Measurements from ENCODE around the gene FAM169A. TPM values are rescaled to one million over a fixed set of nuclear protein-coding genes. Genes with fewer than 3 reads are reported as not detected.

Gene FAM169A
- total RNA-seq, 1 experiment from 2014 or later: 11.2 TPM

DNA sequence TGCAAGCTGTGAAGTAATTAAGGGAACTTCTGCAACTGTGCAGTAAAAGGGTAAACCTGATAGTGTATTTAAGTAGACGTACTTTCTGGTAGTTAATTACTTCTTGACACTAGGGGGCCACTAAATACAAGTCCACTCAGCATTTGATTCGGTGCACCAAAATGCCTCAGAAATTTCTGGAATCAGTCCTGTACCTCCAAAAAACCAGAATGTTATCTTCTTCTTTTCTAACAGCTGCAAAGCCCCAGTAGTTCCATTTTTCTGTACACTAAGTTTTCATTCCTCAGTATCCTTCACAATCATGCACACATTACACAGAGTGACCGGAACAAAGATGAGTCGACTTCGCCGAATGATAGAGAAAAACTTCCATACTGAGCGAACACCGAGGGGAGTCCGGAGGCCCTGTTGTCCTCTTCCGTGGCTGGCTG lies 99.8 kb downstream of the FAM169A start:
- H2AFZ ChIP-seq (ENCODE audit: low read length): peak overlapping the region; percentile 94
- H3K4me2 ChIP-seq (ENCODE audit: low read length): peak overlapping the region; percentile 89
- no peaks in the 10 kb centered on the region for H3K27me3 ChIP-seq (ENCODE audit: low read length)
- DNase-seq (peak; percentile 34), ATAC-seq (peak; percentile 45)
- ChIA-PET CTCF (interaction anchor here (0.6 kb wide), 1 partner anchor 130 kb away, joined by 3 read pairs; no protein-coding TSS in a partner anchor), POLR2A (ENCODE audit: unreplicated experiment) (no interaction called here)
- TF ChIP-seq, protein P1, sequence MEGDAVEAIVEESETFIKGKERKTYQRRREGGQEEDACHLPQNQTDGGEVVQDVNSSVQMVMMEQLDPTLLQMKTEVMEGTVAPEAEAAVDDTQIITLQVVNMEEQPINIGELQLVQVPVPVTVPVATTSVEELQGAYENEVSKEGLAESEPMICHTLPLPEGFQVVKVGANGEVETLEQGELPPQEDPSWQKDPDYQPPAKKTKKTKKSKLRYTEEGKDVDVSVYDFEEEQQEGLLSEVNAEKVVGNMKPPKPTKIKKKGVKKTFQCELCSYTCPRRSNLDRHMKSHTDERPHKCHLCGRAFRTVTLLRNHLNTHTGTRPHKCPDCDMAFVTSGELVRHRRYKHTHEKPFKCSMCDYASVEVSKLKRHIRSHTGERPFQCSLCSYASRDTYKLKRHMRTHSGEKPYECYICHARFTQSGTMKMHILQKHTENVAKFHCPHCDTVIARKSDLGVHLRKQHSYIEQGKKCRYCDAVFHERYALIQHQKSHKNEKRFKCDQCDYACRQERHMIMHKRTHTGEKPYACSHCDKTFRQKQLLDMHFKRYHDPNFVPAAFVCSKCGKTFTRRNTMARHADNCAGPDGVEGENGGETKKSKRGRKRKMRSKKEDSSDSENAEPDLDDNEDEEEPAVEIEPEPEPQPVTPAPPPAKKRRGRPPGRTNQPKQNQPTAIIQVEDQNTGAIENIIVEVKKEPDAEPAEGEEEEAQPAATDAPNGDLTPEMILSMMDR (conservative IDR thresholded peaks at IDR 0.05; ENCODE audit: low read depth, low read length): peak; percentile 56
- TF ChIP-seq EZH2phosphoT487 (IDR thresholded peaks at IDR 0.05; ENCODE audit: borderline replicate concordance, low read length): no peak
- H4K20me1 ChIP-seq (ENCODE audit: low read length): peaks cover 3% of the 10 kb centered on the region; the same call in 1 of the 2 replicates
- TSS peak; percentile 75 for BruUV-seq (replicated peaks)
- peak overlapping the region; percentile 27 for H3K27ac ChIP-seq (ENCODE audit: low read length)
- no peaks in the 10 kb centered on the region for H3K9me3 ChIP-seq (ENCODE audit: low read length)
- H3K4me1 ChIP-seq (ENCODE audit: insufficient read depth, low read length): peaks cover 44% of the 10 kb centered on the region
- H3K79me2 ChIP-seq (ENCODE audit: low read length): peaks cover 60% of the 10 kb centered on the region
- H3K9me2 ChIP-seq (replicated peaks; ENCODE audit: low read length): no peaks in the 10 kb centered on the region
- peak overlapping the region; percentile 93 for H3K9ac ChIP-seq (ENCODE audit: low read length)
- intact Hi-C loops (cut with micrococcal nuclease): loop anchor here (2.0 to 5.0 kb wide), 2 partner anchors 136 to 152 kb away; no protein-coding TSS in a partner anchor
- H3K4me3 ChIP-seq (ENCODE audit: low read length): peak overlapping the region; percentile 97
- H3F3A ChIP-seq (ENCODE audit: low read length, unreplicated experiment): peaks cover 8% of the 10 kb centered on the region
- H3K36me3 ChIP-seq (ENCODE audit: low read depth, low read length): peaks cover 5% of the 10 kb centered on the region; the same call in 1 of the 2 replicates

DNA sequence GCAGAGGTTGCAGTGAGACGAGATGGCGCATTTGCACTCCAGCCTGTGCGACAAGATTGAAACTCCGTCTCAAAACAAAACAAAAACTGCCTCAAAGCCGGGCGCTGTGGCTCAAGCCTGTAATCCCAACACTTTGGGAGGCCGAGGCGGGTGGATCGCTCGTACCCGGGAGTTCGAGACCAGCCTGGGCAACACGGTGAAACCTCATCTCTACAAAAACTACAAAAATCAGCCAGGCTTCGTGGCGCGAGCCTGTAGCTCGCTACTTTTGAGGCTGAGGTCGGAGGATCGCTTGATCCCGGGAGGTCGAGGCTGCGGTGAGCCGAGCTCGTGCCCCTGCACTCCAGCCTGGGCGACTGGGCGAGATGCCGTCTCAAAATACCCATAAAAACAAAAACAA lies 100.3 kb downstream of the FAM169A start:
- no peak for ATAC-seq
- Histone ChIP-seq H2AFZ (ENCODE audit: low read length) (peak overlapping the region; percentile 94), H3K9ac (ENCODE audit: low read length) (peak overlapping the region; percentile 93), H3K9me2 (replicated peaks; ENCODE audit: low read length) (no peaks in the 10 kb centered on the region), H3K4me2 (ENCODE audit: low read length) (peak overlapping the region; percentile 89), H3K79me2 (ENCODE audit: low read length) (peaks cover 62% of the 10 kb centered on the region), H3K4me3 (ENCODE audit: low read length) (peak overlapping the region; percentile 97), H3K27ac (ENCODE audit: low read length) (no peak overlapping the region), H3K9me3 (ENCODE audit: low read length) (no peaks in the 10 kb centered on the region), H4K20me1 (ENCODE audit: low read length) (peaks cover 3% of the 10 kb centered on the region; the same call in 1 of the 2 replicates), H3K4me1 (ENCODE audit: insufficient read depth, low read length) (peaks cover 46% of the 10 kb centered on the region), H3K36me3 (ENCODE audit: low read depth, low read length) (peaks cover 2% of the 10 kb centered on the region; the same call in 1 of the 2 replicates), H3F3A (ENCODE audit: low read length, unreplicated experiment) (peaks cover 8% of the 10 kb centered on the region), H3K27me3 (ENCODE audit: low read length) (no peaks in the 10 kb centered on the region)
- intact Hi-C loops (cut with micrococcal nuclease): loop anchor here (2.0 to 5.0 kb wide), 2 partner anchors 136 to 153 kb away; no protein-coding TSS in a partner anchor
- no peak for TF ChIP-seq EZH2 (IDR thresholded peaks at IDR 0.05; ENCODE audit: low read length, unreplicated experiment)
- no peak for TF ChIP-seq EZH2phosphoT487 (IDR thresholded peaks at IDR 0.05; ENCODE audit: borderline replicate concordance, low read length)
- TF ChIP-seq, protein P1 (conservative IDR thresholded peaks at IDR 0.05; ENCODE audit: low read depth, low read length): no peak
- no peak for DNase-seq
- no TSS peak for BruUV-seq (replicated peaks)
- CTCF ChIA-PET: interaction anchor here (0.6 kb wide), 1 partner anchor 97 kb away, joined by 13 read pairs; no protein-coding TSS in a partner anchor
- POLR2A ChIA-PET (ENCODE audit: unreplicated experiment): no interaction called here

DNA sequence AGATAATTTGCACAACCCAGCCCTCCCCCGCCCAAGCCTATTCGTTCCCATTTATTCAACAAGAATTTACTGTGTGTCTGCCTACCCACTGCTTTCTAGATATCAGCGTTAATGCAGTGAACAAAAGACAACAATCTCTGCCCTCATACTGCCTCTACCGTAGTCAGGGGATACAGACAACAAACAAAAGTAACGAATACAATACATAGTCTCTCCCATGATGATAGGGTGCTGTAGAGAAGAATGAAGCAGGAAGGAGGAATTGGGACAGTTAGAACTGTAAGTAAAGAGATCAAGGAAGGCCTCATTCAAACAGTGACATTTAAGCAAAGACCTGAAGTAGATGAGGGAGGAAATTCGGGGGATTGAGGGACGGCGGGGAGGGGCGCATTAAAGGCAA lies 101.0 kb downstream of the FAM169A start:
- Histone ChIP-seq H3K4me1 (ENCODE audit: insufficient read depth, low read length) (peaks cover 46% of the 10 kb centered on the region), H3K9me3 (ENCODE audit: low read length) (no peaks in the 10 kb centered on the region), H3K4me2 (ENCODE audit: low read length) (peak overlapping the region; percentile 89), H3K36me3 (ENCODE audit: low read depth, low read length) (peaks cover 2% of the 10 kb centered on the region; the same call in 1 of the 2 replicates), H3K9ac (ENCODE audit: low read length) (no peak overlapping the region), H3F3A (ENCODE audit: low read length, unreplicated experiment) (peaks cover 8% of the 10 kb centered on the region), H3K4me3 (ENCODE audit: low read length) (peak overlapping the region; percentile 97; the same call in 1 of the 2 replicates), H3K9me2 (replicated peaks; ENCODE audit: low read length) (no peaks in the 10 kb centered on the region), H2AFZ (ENCODE audit: low read length) (no peak overlapping the region), H3K79me2 (ENCODE audit: low read length) (peaks cover 68% of the 10 kb centered on the region), H3K27ac (ENCODE audit: low read length) (no peak overlapping the region), H3K27me3 (ENCODE audit: low read length) (no peaks in the 10 kb centered on the region), H4K20me1 (ENCODE audit: low read length) (peaks cover 3% of the 10 kb centered on the region; the same call in 1 of the 2 replicates)
- TF ChIP-seq EZH2 (IDR thresholded peaks at IDR 0.05; ENCODE audit: low read length, unreplicated experiment): no peak
- TF ChIP-seq, protein P1 (conservative IDR thresholded peaks at IDR 0.05; ENCODE audit: low read depth, low read length): no peak
- TF ChIP-seq EZH2phosphoT487 (IDR thresholded peaks at IDR 0.05; ENCODE audit: borderline replicate concordance, low read length): no peak
- ChIA-PET CTCF (no interaction called here), POLR2A (ENCODE audit: unreplicated experiment) (no interaction called here)
- no TSS peak for BruUV-seq (replicated peaks)
- intact Hi-C loops (cut with micrococcal nuclease): loop anchor here (5.0 kb wide), 1 partner anchor 137 kb away; no protein-coding TSS in a partner anchor
- peak; percentile 13 for DNase-seq
- ATAC-seq: no peak
